H1 (cell line): ENCODE results near the gene SLC37A2. TPM values are rescaled to one million over a fixed set of nuclear protein-coding genes. Genes with fewer than 3 reads are reported as not detected.

ENCODE experiments used
- CTCF ChIA-PET: fragments of 300-600 bp; sonication (Branson Sonifier 250); formaldehyde crosslinking; loops from one replicate; lab custom pipeline; 2021; ENCODE audit not compliant: partially characterized antibody; lab: Charles Lee
- POLR2A ChIA-PET: fragments of 300-600 bp; sonication (Branson Sonifier 250); formaldehyde crosslinking; loops from one replicate; lab custom pipeline; 2021; ENCODE audit warnings: inconsistent platforms; ENCODE audit not compliant: partially characterized antibody; lab: Charles Lee
- DNase-seq, 2 experiments: peaks; one replicate each; pipeline versions ENCODE4 v3.0.0 to v3.0.0-alpha.2; 2010 to 2022; ENCODE audit warnings: low spot score in 2 of 2, low read depth in 1 of 2, mixed read lengths in 1 of 2
- FAIRE-seq: peaks from 2 replicates; lab custom pipeline; 2011; peaks lifted over from hg19 to GRCh38; lab: Jason Lieb, UNC
- H2AFZ ChIP-seq: 2 replicates; pipeline ENCODE4 v1.8.1; 2012; ENCODE audit warnings: low read length, inconsistent platforms
- H2AK5ac ChIP-seq: 2 replicates; pipeline ENCODE4 v1.6.1; 2013; ENCODE audit warnings: low read depth, low read length
- H2BK120ac ChIP-seq: replicated peaks from 2 replicates; pipeline ENCODE3; 2013; ENCODE audit warnings: low read depth, low read length, inconsistent platforms
- H2BK12ac ChIP-seq: 2 replicates; pipeline ENCODE4 v1.6.1; 2013; ENCODE audit warnings: low read depth, low read length
- H2BK15ac ChIP-seq: 2 replicates; pipeline ENCODE4 v1.6.1; 2013; ENCODE audit warnings: low read length
- H2BK20ac ChIP-seq: 2 replicates; pipeline ENCODE4 v1.6.1; 2013; ENCODE audit warnings: low read length
- H2BK5ac ChIP-seq: 2 replicates; pipeline ENCODE4 v1.6.1; 2013; ENCODE audit warnings: low read depth, low read length
- H3K14ac ChIP-seq: 2 replicates; pipeline ENCODE4 v1.6.1; 2013; ENCODE audit warnings: inconsistent platforms; ENCODE audit not compliant: insufficient read length
- H3K18ac ChIP-seq: 2 replicates; pipeline ENCODE4 v1.6.1; 2013; ENCODE audit warnings: low read length; ENCODE audit errors: extremely low read depth
- H3K23ac ChIP-seq: 2 replicates; pipeline ENCODE4 v1.6.1; 2013; ENCODE audit warnings: inconsistent platforms; ENCODE audit not compliant: insufficient read length
- H3K23me2 ChIP-seq: 2 replicates; pipeline ENCODE4 v1.6.1; 2013; ENCODE audit warnings: low read depth, low read length
- H3K27ac ChIP-seq: 2 replicates; pipeline ENCODE4 v1.6.1; 2011; ENCODE audit warnings: low read depth, low read length, inconsistent platforms
- H3K27me3 ChIP-seq, 4 experiments: replicated peaks in 1 of 4; 1 replicate in 1 of 4; 2 replicates in 3 of 4; pipeline versions ENCODE4 v1.6.1 to v1.8.1; 2011 to 2013; ENCODE audit warnings: low read length in 3 of 4, mild to moderate bottlenecking in 3 of 4, inconsistent platforms in 2 of 4, mixed read lengths in 2 of 4, moderate library complexity in 1 of 4; ENCODE audit not compliant: control insufficient read depth in 3 of 4, insufficient read depth in 3 of 4; ENCODE audit errors: extremely low read depth in 1 of 4
- H3K36me3 ChIP-seq, 4 experiments: 2 replicates each; pipeline versions ENCODE4 v1.6.1 to v1.8.1; 2011 to 2013; ENCODE audit warnings: mild to moderate bottlenecking in 4 of 4, low read length in 3 of 4, moderate library complexity in 2 of 4, control low read depth in 1 of 4, inconsistent platforms in 1 of 4; ENCODE audit not compliant: insufficient read depth in 4 of 4, control insufficient read depth in 2 of 4
- H3K4ac ChIP-seq: replicated peaks from 2 replicates; pipeline ENCODE3; 2013; ENCODE audit warnings: low read length, low read depth, mixed read lengths, inconsistent platforms; ENCODE audit not compliant: insufficient read length
- H3K4me1 ChIP-seq, 4 experiments: replicated peaks in 1 of 4; 1 replicate in 1 of 4; 2 replicates in 3 of 4; pipeline versions ENCODE4 v1.6.1 to v1.8.1; 2011 to 2013; ENCODE audit warnings: low read length in 3 of 4, inconsistent platforms in 2 of 4, mixed read lengths in 1 of 4; ENCODE audit not compliant: insufficient read depth in 4 of 4, control insufficient read depth in 3 of 4
- H3K4me2 ChIP-seq, 2 experiments: 2 replicates each; pipeline versions ENCODE4 v1.6.1 to v1.8.1; 2011 to 2013; ENCODE audit warnings: low read depth in 2 of 2, low read length in 2 of 2, control low read depth in 1 of 2, inconsistent platforms in 1 of 2, mild to moderate bottlenecking in 1 of 2; ENCODE audit not compliant: insufficient read depth in 1 of 2
- H3K4me3 ChIP-seq, 4 experiments: fragments of 200-600, 300-600 bp in 1 of 4; sonication (generic), shearing (Covaris generic), sonication (Bioruptor Twin) in 1 of 4; 2 replicates each; pipeline versions ENCODE4 v1.5.1 to v1.8.1; 2011 to 2016; ENCODE audit warnings: low read length in 4 of 4, low read depth in 3 of 4, control low read depth in 2 of 4, inconsistent platforms in 2 of 4, mild to moderate bottlenecking in 2 of 4, mixed read lengths in 1 of 4, moderate library complexity in 1 of 4; ENCODE audit not compliant: insufficient read depth in 2 of 4; ENCODE audit errors: extremely low read depth in 1 of 4
- H3K56ac ChIP-seq: replicated peaks from 2 replicates; pipeline ENCODE3; 2013; ENCODE audit warnings: low read depth, mild to moderate bottlenecking, mixed read lengths, low read length, inconsistent platforms; ENCODE audit not compliant: insufficient read length
- H3K79me1 ChIP-seq: 2 replicates; pipeline ENCODE4 v1.6.1; 2013; ENCODE audit warnings: low read depth, low read length, control low read depth
- H3K79me2 ChIP-seq, 2 experiments: 2 replicates each; pipeline versions ENCODE4 v1.6.1 to v1.8.1; 2012 to 2013; ENCODE audit warnings: low read length in 2 of 2, mild to moderate bottlenecking in 2 of 2, inconsistent platforms in 1 of 2; ENCODE audit not compliant: insufficient read depth in 2 of 2, control insufficient read depth in 1 of 2
- H3K9ac ChIP-seq, 4 experiments: replicated peaks in 1 of 4; 1 replicate in 1 of 4; 2 replicates in 3 of 4; pipeline versions ENCODE4 v1.6.1 to v1.8.1; 2011 to 2013; ENCODE audit warnings: low read depth in 3 of 4, low read length in 3 of 4, control low read depth in 2 of 4, mild to moderate bottlenecking in 2 of 4, moderate library complexity in 2 of 4, inconsistent platforms in 1 of 4; ENCODE audit errors: extremely low read depth in 1 of 4
- H3K9me3 ChIP-seq, 2 experiments: 2 replicates each; pipeline versions ENCODE4 v1.6.1 to v1.8.1; 2012 to 2013; ENCODE audit warnings: mild to moderate bottlenecking in 2 of 2, moderate library complexity in 2 of 2, control low read depth in 1 of 2, inconsistent platforms in 1 of 2, low read depth in 1 of 2, low read length in 1 of 2, mixed read lengths in 1 of 2; ENCODE audit not compliant: insufficient read depth in 2 of 2
- H4K20me1 ChIP-seq, 2 experiments: replicated peaks in 1 of 2; 2 replicates each; pipeline versions ENCODE3 to v1.8.1; 2011 to 2013; ENCODE audit warnings: inconsistent platforms in 2 of 2, low read length in 2 of 2, mild to moderate bottlenecking in 1 of 2; ENCODE audit not compliant: insufficient read depth in 2 of 2, control insufficient read depth in 1 of 2
- H4K5ac ChIP-seq: 2 replicates; pipeline ENCODE4 v1.6.1; 2013; ENCODE audit warnings: low read length, low read depth, mixed read lengths, inconsistent platforms; ENCODE audit not compliant: insufficient read length
- H4K8ac ChIP-seq: 2 replicates; pipeline ENCODE4 v1.8.0; 2013; ENCODE audit warnings: mild to moderate bottlenecking, moderate library complexity, low read length, inconsistent platforms; ENCODE audit not compliant: insufficient read depth; ENCODE audit errors: extremely low read depth
- H4K91ac ChIP-seq: replicated peaks from 2 replicates; pipeline ENCODE3; 2013; ENCODE audit warnings: low read length, mixed read lengths, inconsistent platforms; ENCODE audit not compliant: insufficient read length
- ASH2L ChIP-seq: fragments of 200-600, 300-600 bp; sonication (generic); IDR thresholded peaks from one replicate; pipeline ENCODE4 v1.7.1; 2017; ENCODE audit warnings: low read length
- CBX5 ChIP-seq: fragments of 300-800, 300-1000 bp; sonication (generic); IDR thresholded peaks from 2 replicates; pipeline ENCODE4 v1.7.1; 2016; ENCODE audit warnings: antibody characterized with exemption, low read length, low read depth
- CHD2 ChIP-seq: IDR thresholded peaks from 2 replicates; pipeline ENCODE4 v1.6.1; 2012; ENCODE audit warnings: low read length, improper control_type of control experiment
- EGR1 ChIP-seq: IDR thresholded peaks from 2 replicates; pipeline ENCODE4 v1.6.1; 2011; ENCODE audit warnings: low read depth, low read length, borderline replicate concordance
- JUND ChIP-seq: IDR thresholded peaks from 2 replicates; pipeline ENCODE4 v1.6.1; 2011; ENCODE audit warnings: mild to moderate bottlenecking, improper control_type of control experiment, low read length
- PHF8 ChIP-seq: fragments of 200-600 bp; sonication (generic); conservative IDR thresholded peaks from 2 replicates; pipeline ENCODE4 v1.7.1; 2012; ENCODE audit warnings: low read depth, mild to moderate bottlenecking, inconsistent platforms, low read length, moderate library complexity
- POLR2AphosphoS5 ChIP-seq: IDR thresholded peaks from 2 replicates; pipeline ENCODE4 v1.6.1; 2011; ENCODE audit warnings: low read depth, low read length
- TAF7 ChIP-seq: optimal IDR thresholded peaks from 2 replicates; pipeline ENCODE3; 2011; ENCODE audit warnings: low read depth, mild to moderate bottlenecking, inconsistent platforms, low read length, moderate library complexity, borderline replicate concordance
- TEAD4 ChIP-seq: IDR thresholded peaks from 2 replicates; pipeline ENCODE4 v1.6.1; 2012; ENCODE audit warnings: low read depth, low read length, inconsistent platforms, mixed read lengths
- ZNF274 ChIP-seq: IDR thresholded peaks from 2 replicates; pipeline ENCODE4 v1.7.0; 2012; ENCODE audit warnings: low read length, borderline replicate concordance; ENCODE audit errors: extremely low read depth
- whole genome bisulfite sequencing, 2 experiments: shearing (Covaris generic) in 1 of 2; methylation state at CpG; one replicate each; pipeline versions ENCODE4 v1.1.6 to v1.1.7; 2013 to 2015; ENCODE audit warnings: low lambda C conversion rate in 2 of 2, mixed read lengths in 2 of 2, inconsistent platforms in 1 of 2, low coverage in 1 of 2, missing lambda C conversion rate in 1 of 2; ENCODE audit not compliant: insufficient replicate concordance in 2 of 2, insufficient coverage in 1 of 2, insufficient read length in 1 of 2; ENCODE audit errors: extremely low coverage in 1 of 2, missing lambda C conversion rate in 1 of 2; 5-methylcytosine and 5-hydroxymethylcytosine counted together
- polyA plus RNA-seq, 7 experiments: library from polyadenylated mRNA; depleted of rRNA in 3 of 7; stranded (reverse) in 5 of 7; unstranded in 2 of 7; fragments of >200 nt in 5 of 7; fragments of 200-250 nt in 2 of 7; gene quantifications; 1 replicate in 5 of 7; 2 replicates in 1 of 7; 4 replicates in 1 of 7; pipeline versions ENCODE4 v1.2.1 to v1.2.3, GENCODE V29; 2011 to 2013; ENCODE audit warnings: missing spikeins in 2 of 7, mixed read lengths in 2 of 7
- total RNA-seq: library from RNA; stranded (reverse); fragmentation: NEBNext Ultra II Directional; extraction: Animal tissue kit (Norgen Biotek cat#: 25700); gene quantifications from 2 replicates; pipeline ENCODE4 v1.2.1, GENCODE V29; 2021
- TF ChIP-seq, protein P1 (sequence below): IDR thresholded peaks from 2 replicates; pipeline ENCODE4 v1.6.1; 2011; ENCODE audit warnings: low read length, improper control_type of control experiment
- TF ChIP-seq, protein P2 (sequence below): IDR thresholded peaks from 2 replicates; pipeline ENCODE4 v1.6.1; 2012; ENCODE audit warnings: low read length, inconsistent platforms

Gene SLC37A2
- total and polyA plus RNA-seq, 2 of the 8 experiments (the other 6 are each of a cell fraction or from before 2014, with no cell fraction given): 1.3 to 1.9 TPM

DNA sequence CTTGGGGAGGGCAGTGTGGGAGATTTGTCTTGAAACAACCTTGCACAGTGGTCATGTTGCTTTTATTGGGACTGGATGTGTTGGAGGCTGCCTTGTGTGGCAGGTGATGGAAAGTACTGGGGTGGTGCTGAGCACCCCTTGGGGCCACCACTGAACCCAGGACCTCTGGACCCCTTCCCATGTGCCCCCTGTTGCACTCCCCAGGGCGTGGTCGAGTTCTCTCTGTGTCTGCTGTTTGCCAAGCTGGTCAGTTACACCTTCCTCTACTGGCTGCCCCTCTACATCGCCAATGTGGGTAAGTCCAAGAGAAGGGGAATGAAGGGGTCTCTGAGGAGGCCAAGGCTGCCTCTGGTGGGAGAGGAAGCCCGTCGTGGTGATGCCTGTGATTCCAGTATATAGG is 18.9 kb downstream of the SLC37A2 start:
- no peak overlapping the region for H3K56ac ChIP-seq
- no peak for DNase-seq
- H2BK15ac ChIP-seq: no peak overlapping the region
- H3K27ac ChIP-seq: no peak overlapping the region
- no peak overlapping the region for H2AFZ ChIP-seq
- H4K20me1 ChIP-seq: no peaks in the 10 kb centered on the region
- no peak overlapping the region for H3K4me3 ChIP-seq
- H3K9me3 ChIP-seq: no peaks in the 10 kb centered on the region
- H2BK20ac ChIP-seq: no peak overlapping the region
- H3K14ac ChIP-seq: no peak overlapping the region
- H3K79me1 ChIP-seq: no peaks in the 10 kb centered on the region; the same call in 1 of the 2 replicates
- no peaks in the 10 kb centered on the region for H3K79me2 ChIP-seq
- FAIRE-seq: no peak
- H3K4me2 ChIP-seq: no peak overlapping the region
- no peaks in the 10 kb centered on the region for H3K23me2 ChIP-seq
- peaks cover 0 to 3% (median 0%) of the 10 kb centered on the region in 4 experiments; a peak in 2 of 7 replicates for H3K4me1 ChIP-seq
- H4K91ac ChIP-seq: no peak overlapping the region
- WGBS, 2 experiments: 83% methylated on average over 5 of the region's 5 CpGs; no CpG with 5 or more reads in 1 of the 2 experiments
- H3K23ac ChIP-seq: no peak overlapping the region
- H3K27me3 ChIP-seq: no peaks in the 10 kb centered on the region; a peak in 1 of 7 replicates
- no peak overlapping the region for H2BK5ac ChIP-seq
- H3K4ac ChIP-seq: no peak overlapping the region
- H3K18ac ChIP-seq: no peak overlapping the region
- no peak overlapping the region for H4K5ac ChIP-seq
- H2AK5ac ChIP-seq: no peak overlapping the region
- H3K36me3 ChIP-seq: no peaks in the 10 kb centered on the region
- no peak overlapping the region for H4K8ac ChIP-seq
- no peak overlapping the region for H2BK120ac ChIP-seq
- ChIA-PET CTCF (interaction anchor here (1.0 to 29.4 kb wide), 10 partner anchors 6 to 345 kb away, joined by 3 to 486 read pairs (median 14); partner anchors contain the start of gene TMEM218), POLR2A (interaction anchor here (1.0 to 1.4 kb wide), 2 partner anchors 18 to 30 kb away, joined by 3 to 4 read pairs; partner anchors contain the start of genes SLC37A2 and TMEM218)
- H2BK12ac ChIP-seq: no peak overlapping the region
- H3K9ac ChIP-seq: no peak overlapping the region
- TF ChIP-seq CBX5: no peak
- no peak for TF ChIP-seq CHD2
- TF ChIP-seq PHF8: no peak
- TF ChIP-seq ASH2L: no peak
- TF ChIP-seq, protein P1, sequence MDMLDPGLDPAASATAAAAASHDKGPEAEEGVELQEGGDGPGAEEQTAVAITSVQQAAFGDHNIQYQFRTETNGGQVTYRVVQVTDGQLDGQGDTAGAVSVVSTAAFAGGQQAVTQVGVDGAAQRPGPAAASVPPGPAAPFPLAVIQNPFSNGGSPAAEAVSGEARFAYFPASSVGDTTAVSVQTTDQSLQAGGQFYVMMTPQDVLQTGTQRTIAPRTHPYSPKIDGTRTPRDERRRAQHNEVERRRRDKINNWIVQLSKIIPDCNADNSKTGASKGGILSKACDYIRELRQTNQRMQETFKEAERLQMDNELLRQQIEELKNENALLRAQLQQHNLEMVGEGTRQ: no peak
- TF ChIP-seq EGR1: no peak
- no peak for TF ChIP-seq TAF7
- no peak for TF ChIP-seq ZNF274
- TF ChIP-seq JUND: no peak
- no peak for TF ChIP-seq TEAD4
- no peak for TF ChIP-seq POLR2AphosphoS5
- TF ChIP-seq, protein P2, sequence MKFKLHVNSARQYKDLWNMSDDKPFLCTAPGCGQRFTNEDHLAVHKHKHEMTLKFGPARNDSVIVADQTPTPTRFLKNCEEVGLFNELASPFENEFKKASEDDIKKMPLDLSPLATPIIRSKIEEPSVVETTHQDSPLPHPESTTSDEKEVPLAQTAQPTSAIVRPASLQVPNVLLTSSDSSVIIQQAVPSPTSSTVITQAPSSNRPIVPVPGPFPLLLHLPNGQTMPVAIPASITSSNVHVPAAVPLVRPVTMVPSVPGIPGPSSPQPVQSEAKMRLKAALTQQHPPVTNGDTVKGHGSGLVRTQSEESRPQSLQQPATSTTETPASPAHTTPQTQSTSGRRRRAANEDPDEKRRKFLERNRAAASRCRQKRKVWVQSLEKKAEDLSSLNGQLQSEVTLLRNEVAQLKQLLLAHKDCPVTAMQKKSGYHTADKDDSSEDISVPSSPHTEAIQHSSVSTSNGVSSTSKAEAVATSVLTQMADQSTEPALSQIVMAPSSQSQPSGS: no peak
